A549 (cell line): Measurements from ENCODE around the gene TCF7L2.

Experiments used
- CEBPB ChIP-seq, 2 experiments: fragments of >200 bp in 1 of 2; sonication (Bioruptor Twin) in 1 of 2; formaldehyde crosslinking in 1 of 2; IDR thresholded peaks; 2 replicates each; pipeline ENCODE4 v1.6.1; 2012 to 2016
- JUN ChIP-seq, 2 experiments: fragments of >200 bp; sonication (Bioruptor Twin); formaldehyde crosslinking; IDR thresholded peaks; 2 replicates in 1 of 2; 3 replicates in 1 of 2; pipeline ENCODE4 v1.6.1; 2016 to 2017
- PHF8 ChIP-seq: fragments of 200-600 bp; sonication (generic); IDR thresholded peaks from 2 replicates; pipeline ENCODE4 v1.6.1; 2016; ENCODE audit warnings: low read depth, mild to moderate bottlenecking, antibody characterized with exemption, moderate library complexity, borderline replicate concordance
- TF ChIP-seq, protein P1 (sequence below): fragments of 150-350 bp; IDR thresholded peaks from 2 replicates; pipeline ENCODE4 v1.6.1; 2014; ENCODE audit warnings: low read depth, mild to moderate bottlenecking, low read length
- TF ChIP-seq, protein P2 (sequence below): fragments of >200 bp; sonication (Bioruptor Twin); formaldehyde crosslinking; IDR thresholded peaks from 3 replicates; pipeline ENCODE4 v1.5.1; 2016
- TF ChIP-seq, protein P3 (sequence below): fragments of 450-650 bp; IDR thresholded peaks from 2 replicates; pipeline ENCODE4 v1.6.1; 2014; ENCODE audit warnings: antibody characterized with exemption

DNA sequence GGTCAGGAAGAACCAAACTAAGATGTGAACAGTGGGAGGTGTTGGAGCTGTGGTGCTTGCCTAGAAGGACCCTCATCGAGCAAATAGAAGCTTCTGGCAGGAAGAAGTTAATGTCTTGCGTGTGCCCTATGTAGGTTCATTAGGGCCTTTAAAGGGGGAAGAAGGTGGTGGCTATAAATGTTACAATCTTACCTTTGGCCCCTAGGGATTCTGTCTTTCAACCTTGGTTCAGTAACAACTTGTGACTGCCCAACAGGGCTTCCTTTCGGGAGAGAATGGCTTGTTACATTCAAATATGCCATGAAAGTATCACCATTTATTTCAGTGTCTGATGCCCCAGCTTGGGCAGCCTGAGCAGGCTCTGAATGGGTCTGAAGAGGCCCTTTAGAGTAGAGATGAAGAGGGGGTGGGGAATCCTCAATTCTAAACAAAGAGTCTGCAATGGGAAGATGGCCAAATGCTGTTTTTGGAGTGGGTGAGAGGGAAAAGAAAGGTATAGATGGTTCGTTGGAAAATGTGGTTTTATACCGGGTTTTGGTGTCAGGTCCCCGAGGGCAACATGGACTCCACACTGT lies 108.0 kb downstream of the TCF7L2 start:
- TF ChIP-seq, protein P1, sequence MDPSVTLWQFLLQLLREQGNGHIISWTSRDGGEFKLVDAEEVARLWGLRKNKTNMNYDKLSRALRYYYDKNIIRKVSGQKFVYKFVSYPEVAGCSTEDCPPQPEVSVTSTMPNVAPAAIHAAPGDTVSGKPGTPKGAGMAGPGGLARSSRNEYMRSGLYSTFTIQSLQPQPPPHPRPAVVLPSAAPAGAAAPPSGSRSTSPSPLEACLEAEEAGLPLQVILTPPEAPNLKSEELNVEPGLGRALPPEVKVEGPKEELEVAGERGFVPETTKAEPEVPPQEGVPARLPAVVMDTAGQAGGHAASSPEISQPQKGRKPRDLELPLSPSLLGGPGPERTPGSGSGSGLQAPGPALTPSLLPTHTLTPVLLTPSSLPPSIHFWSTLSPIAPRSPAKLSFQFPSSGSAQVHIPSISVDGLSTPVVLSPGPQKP, result no peak
- TF ChIP-seq, protein P2, sequence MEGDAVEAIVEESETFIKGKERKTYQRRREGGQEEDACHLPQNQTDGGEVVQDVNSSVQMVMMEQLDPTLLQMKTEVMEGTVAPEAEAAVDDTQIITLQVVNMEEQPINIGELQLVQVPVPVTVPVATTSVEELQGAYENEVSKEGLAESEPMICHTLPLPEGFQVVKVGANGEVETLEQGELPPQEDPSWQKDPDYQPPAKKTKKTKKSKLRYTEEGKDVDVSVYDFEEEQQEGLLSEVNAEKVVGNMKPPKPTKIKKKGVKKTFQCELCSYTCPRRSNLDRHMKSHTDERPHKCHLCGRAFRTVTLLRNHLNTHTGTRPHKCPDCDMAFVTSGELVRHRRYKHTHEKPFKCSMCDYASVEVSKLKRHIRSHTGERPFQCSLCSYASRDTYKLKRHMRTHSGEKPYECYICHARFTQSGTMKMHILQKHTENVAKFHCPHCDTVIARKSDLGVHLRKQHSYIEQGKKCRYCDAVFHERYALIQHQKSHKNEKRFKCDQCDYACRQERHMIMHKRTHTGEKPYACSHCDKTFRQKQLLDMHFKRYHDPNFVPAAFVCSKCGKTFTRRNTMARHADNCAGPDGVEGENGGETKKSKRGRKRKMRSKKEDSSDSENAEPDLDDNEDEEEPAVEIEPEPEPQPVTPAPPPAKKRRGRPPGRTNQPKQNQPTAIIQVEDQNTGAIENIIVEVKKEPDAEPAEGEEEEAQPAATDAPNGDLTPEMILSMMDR, result no peak
- TF ChIP-seq CEBPB (IDR thresholded peaks at IDR 0.05) (no peak), JUN (IDR thresholded peaks at IDR 0.05) (no peak), PHF8 (no peak)
- TF ChIP-seq, protein P3, sequence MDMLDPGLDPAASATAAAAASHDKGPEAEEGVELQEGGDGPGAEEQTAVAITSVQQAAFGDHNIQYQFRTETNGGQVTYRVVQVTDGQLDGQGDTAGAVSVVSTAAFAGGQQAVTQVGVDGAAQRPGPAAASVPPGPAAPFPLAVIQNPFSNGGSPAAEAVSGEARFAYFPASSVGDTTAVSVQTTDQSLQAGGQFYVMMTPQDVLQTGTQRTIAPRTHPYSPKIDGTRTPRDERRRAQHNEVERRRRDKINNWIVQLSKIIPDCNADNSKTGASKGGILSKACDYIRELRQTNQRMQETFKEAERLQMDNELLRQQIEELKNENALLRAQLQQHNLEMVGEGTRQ, result no peak
